H9 (cell line): ENCODE data around the gene TTC12. TPM values are rescaled to one million over a fixed set of nuclear protein-coding genes. Genes with fewer than 3 reads are reported as not detected.

Experiments used
- DNase-seq: peaks from one replicate; pipeline ENCODE4 v3.0.0-alpha.2; 2017
- H2AFZ ChIP-seq: one replicate; pipeline ENCODE4 v1.6.1; 2013; ENCODE audit warnings: mild to moderate bottlenecking, low read length, control low read depth, moderate library complexity
- H2AK5ac ChIP-seq: 2 replicates; pipeline ENCODE4 v1.6.1; 2013; ENCODE audit warnings: low read length, control low read depth, mixed read lengths; ENCODE audit not compliant: insufficient read length
- H2BK120ac ChIP-seq: one replicate; pipeline ENCODE4 v1.6.1; 2013; ENCODE audit warnings: low read depth, mild to moderate bottlenecking, low read length, control low read depth, inconsistent platforms; ENCODE audit not compliant: poor library complexity, severe bottlenecking
- H2BK12ac ChIP-seq: 2 replicates; pipeline ENCODE4 v1.6.1; 2013; ENCODE audit warnings: low read length, control low read depth, mixed read lengths, low read depth; ENCODE audit not compliant: insufficient read length
- H2BK15ac ChIP-seq: 2 replicates; pipeline ENCODE4 v1.6.1; 2013; ENCODE audit warnings: low read depth, low read length, control low read depth
- H2BK20ac ChIP-seq: one replicate; pipeline ENCODE4 v1.6.1; 2013; ENCODE audit warnings: low read depth, mild to moderate bottlenecking, low read length, control low read depth, inconsistent platforms; ENCODE audit not compliant: poor library complexity, severe bottlenecking
- H2BK5ac ChIP-seq: 2 replicates; pipeline ENCODE4 v1.6.1; 2013; ENCODE audit warnings: low read length, control low read depth, mixed read lengths; ENCODE audit not compliant: insufficient read length
- H3K14ac ChIP-seq: 2 replicates; pipeline ENCODE4 v1.6.1; 2013; ENCODE audit warnings: low read length, control low read depth; ENCODE audit not compliant: insufficient read depth
- H3K18ac ChIP-seq: 2 replicates; pipeline ENCODE4 v1.6.1; 2013; ENCODE audit warnings: low read depth, mild to moderate bottlenecking, mixed read lengths, low read length, control low read depth; ENCODE audit not compliant: insufficient read length
- H3K23ac ChIP-seq: 2 replicates; pipeline ENCODE4 v1.6.1; 2013; ENCODE audit warnings: low read length, control low read depth, mixed read lengths, low read depth; ENCODE audit not compliant: insufficient read length
- H3K23me2 ChIP-seq: 2 replicates; pipeline ENCODE4 v1.6.1; 2013; ENCODE audit warnings: low read depth, mild to moderate bottlenecking, mixed read lengths, low read length, control low read depth; ENCODE audit not compliant: insufficient read length, poor library complexity, severe bottlenecking
- H3K27ac ChIP-seq: 2 replicates; pipeline ENCODE4 v1.5.1; 2013; ENCODE audit warnings: low read length, control low read depth, mixed read lengths, low read depth; ENCODE audit not compliant: insufficient read length
- H3K27me3 ChIP-seq: 2 replicates; pipeline ENCODE4 v1.6.1; 2013; ENCODE audit warnings: low read length, control low read depth, inconsistent platforms; ENCODE audit not compliant: insufficient read depth
- H3K4ac ChIP-seq: 2 replicates; pipeline ENCODE4 v1.6.1; 2013; ENCODE audit warnings: low read depth, mild to moderate bottlenecking, control low read depth, inconsistent platforms, low read length, moderate library complexity
- H3K4me1 ChIP-seq: 2 replicates; pipeline ENCODE4 v1.6.1; 2013; ENCODE audit warnings: low read length, control low read depth, inconsistent platforms; ENCODE audit not compliant: insufficient read depth
- H3K4me2 ChIP-seq: 2 replicates; pipeline ENCODE4 v1.6.1; 2013; ENCODE audit warnings: low read length, control low read depth, mixed read lengths; ENCODE audit not compliant: insufficient read length, insufficient read depth
- H3K56ac ChIP-seq: 2 replicates; pipeline ENCODE4 v1.6.1; 2013; ENCODE audit warnings: low read depth, mild to moderate bottlenecking, mixed read lengths, low read length, control low read depth; ENCODE audit not compliant: insufficient read length
- H3K79me1 ChIP-seq: 2 replicates; pipeline ENCODE4 v1.6.1; 2013; ENCODE audit warnings: low read depth, mild to moderate bottlenecking, moderate library complexity, low read length, control low read depth, inconsistent platforms; ENCODE audit not compliant: insufficient read depth, poor library complexity, severe bottlenecking
- H3K79me2 ChIP-seq: 2 replicates; pipeline ENCODE4 v1.6.1; 2013; ENCODE audit warnings: low read length, control low read depth, inconsistent platforms; ENCODE audit not compliant: insufficient read depth
- H3K9ac ChIP-seq: 2 replicates; pipeline ENCODE4 v1.6.1; 2013; ENCODE audit warnings: low read length, control low read depth, mixed read lengths; ENCODE audit not compliant: insufficient read length; ENCODE audit errors: extremely low read depth
- H3K9me3 ChIP-seq: one replicate; pipeline ENCODE4 v1.6.1; 2013; ENCODE audit warnings: low read depth, low read length, inconsistent platforms; ENCODE audit not compliant: control insufficient read depth
- H3T11ph ChIP-seq: one replicate; pipeline ENCODE4 v1.6.1; 2013; ENCODE audit warnings: mild to moderate bottlenecking, low read length, control low read depth, inconsistent platforms
- H4K20me1 ChIP-seq: one replicate; pipeline ENCODE4 v1.6.1; 2013; ENCODE audit not compliant: control insufficient read depth, insufficient read length, insufficient read depth
- H4K5ac ChIP-seq: 2 replicates; pipeline ENCODE4 v1.6.1; 2013; ENCODE audit warnings: low read depth, mild to moderate bottlenecking, mixed read lengths, low read length, control low read depth; ENCODE audit not compliant: insufficient read length
- H4K8ac ChIP-seq: replicated peaks from 2 replicates; pipeline ENCODE4 v1.6.1; 2013; ENCODE audit warnings: low read length, control low read depth, mixed read lengths, low read depth; ENCODE audit not compliant: insufficient read length
- H4K91ac ChIP-seq: 2 replicates; pipeline ENCODE4 v1.6.1; 2013; ENCODE audit warnings: low read depth, mild to moderate bottlenecking, moderate library complexity, mixed read lengths, low read length, control low read depth; ENCODE audit not compliant: insufficient read length
- H3K27ac Mint-ChIP-seq, 3 experiments: 2 replicates in 2 of 3; 3 replicates in 1 of 3; pipeline ENCODE4 v1.8.0; 2020 to 2021; ENCODE audit warnings: mixed read lengths in 3 of 3, mild to moderate bottlenecking in 1 of 3, moderate library complexity in 1 of 3
- H3K27me3 Mint-ChIP-seq: 2 replicates; pipeline ENCODE4 v1.8.0; 2021; ENCODE audit warnings: low read depth, mild to moderate bottlenecking, moderate library complexity, mixed read lengths
- H3K36me3 Mint-ChIP-seq, 3 experiments: 2 replicates in 2 of 3; 3 replicates in 1 of 3; pipeline ENCODE4 v1.8.0; 2020 to 2021; ENCODE audit warnings: low read depth in 3 of 3, mixed read lengths in 3 of 3; ENCODE audit not compliant: insufficient read depth in 1 of 3
- H3K4me1 Mint-ChIP-seq, 2 experiments: 2 replicates each; pipeline ENCODE4 v1.8.0; 2020; ENCODE audit warnings: mixed read lengths in 2 of 2
- H3K4me3 Mint-ChIP-seq, 2 experiments: 2 replicates in 1 of 2; 3 replicates in 1 of 2; pipeline ENCODE4 v1.8.0; 2020 to 2021; ENCODE audit warnings: mild to moderate bottlenecking in 2 of 2, mixed read lengths in 2 of 2, moderate library complexity in 1 of 2
- H3K9me3 Mint-ChIP-seq, 2 experiments: 2 replicates in 1 of 2; 3 replicates in 1 of 2; pipeline ENCODE4 v1.8.0; 2020; ENCODE audit warnings: mild to moderate bottlenecking in 2 of 2, mixed read lengths in 2 of 2, moderate library complexity in 1 of 2
- CTCF ChIP-seq: fragments of 200-600 bp; sonication (generic); conservative IDR thresholded peaks from 3 replicates; pipeline ENCODE4 v1.8.0; 2021; ENCODE audit warnings: antibody characterized with exemption, mild to moderate bottlenecking
- WGBS: extraction: QIAGEN DNeasy Blood & Tissue Kit; methylation state at CpG from one replicate; pipeline ENCODE4 v1.1.7; 2013; ENCODE audit warnings: missing lambda C conversion rate, low lambda C conversion rate, mixed read lengths; ENCODE audit not compliant: insufficient read length; ENCODE audit errors: extremely low coverage; 5-methylcytosine and 5-hydroxymethylcytosine counted together
- total RNA-seq: library from RNA; stranded (reverse); gene quantifications from 2 replicates; pipeline ENCODE4 v1.2.1, GENCODE V29; 2021

The TTC12 gene
- total RNA-seq, 1 experiment from 2014 or later = 8.3 TPM

- Mint-ChIP-seq H3K4me1 (peaks cover 2 to 6% of the 10 kb centered on the region in 2 experiments), H3K27ac (no peak overlapping the region), H3K9me3 (no peaks in the 10 kb centered on the region), H3K27me3 (no peaks in the 10 kb centered on the region), H3K4me3 (no peak overlapping the region), H3K36me3 (no peaks in the 10 kb centered on the region; a peak in 1 of 7 replicates)
- no peak overlapping the region for H3K18ac ChIP-seq
- H4K91ac ChIP-seq = no peak overlapping the region
- H3K9ac ChIP-seq = no peak overlapping the region
- H3K79me2 ChIP-seq = no peaks in the 10 kb centered on the region
- WGBS = no CpG with 5 or more reads among the region's 2 CpGs
- no peak for DNase-seq
- no peak overlapping the region for H4K5ac ChIP-seq
- H4K8ac ChIP-seq = no peak overlapping the region
- H3K4me2 ChIP-seq = no peak overlapping the region
- H3K27me3 ChIP-seq = no peaks in the 10 kb centered on the region
- H3K79me1 ChIP-seq = no peaks in the 10 kb centered on the region
- no peak for TF ChIP-seq CTCF
- no peaks in the 10 kb centered on the region for H3K9me3 ChIP-seq
- H3K27ac ChIP-seq = no peak overlapping the region
- no peaks in the 10 kb centered on the region for H4K20me1 ChIP-seq
- no peak overlapping the region for H2BK15ac ChIP-seq
- no peak overlapping the region for H2BK12ac ChIP-seq
- H3K23ac ChIP-seq = no peak overlapping the region
- no peak overlapping the region for H3K56ac ChIP-seq
- no peak overlapping the region for H2BK20ac ChIP-seq
- H3T11ph ChIP-seq = no peak overlapping the region
- no peak overlapping the region for H3K14ac ChIP-seq
- no peak overlapping the region for H2AFZ ChIP-seq
- no peaks in the 10 kb centered on the region for H3K4me1 ChIP-seq
- no peak overlapping the region for H2BK120ac ChIP-seq
- H3K23me2 ChIP-seq = no peaks in the 10 kb centered on the region
- no peak overlapping the region for H2BK5ac ChIP-seq
- H2AK5ac ChIP-seq = no peak overlapping the region
- no peak overlapping the region for H3K4ac ChIP-seq
These were observed 49.0 kb upstream of the TTC12 start for GRCh38 chr11:113265362-113265761.
